Caco-2 (cell line): ENCODE data around the gene NRIP2. TPM values are rescaled to one million over a fixed set of nuclear protein-coding genes. Genes with fewer than 3 reads are reported as not detected.

Source experiments
- BruUV-seq: library from RNA; stranded (reverse); fragments of 400-500 nt; replicated peaks from 2 replicates; lab custom pipeline; 2021; lab: Mats Ljungman, UMichigan
- CTCF ChIA-PET: fragments of 300-600 bp; sonication (Branson Sonifier 250); formaldehyde crosslinking; loops from one replicate; lab custom pipeline; 2022; ENCODE audit warnings: antibody characterized with exemption; lab: Charles Lee
- POLR2A ChIA-PET: fragments of 300-600 bp; sonication (Branson Sonifier 250); formaldehyde crosslinking; loops from one replicate; lab custom pipeline; 2022; ENCODE audit warnings: antibody characterized with exemption; lab: Charles Lee
- DNase-seq, 2 experiments: peaks; one replicate each; pipeline versions ENCODE4 v3.0.0 to v3.0.0-alpha.2; 2020 to 2022
- H3K27me3 ChIP-seq: replicated peaks from 2 replicates; pipeline ENCODE4 v1.6.0; 2011; ENCODE audit warnings: low read length; ENCODE audit not compliant: control insufficient read depth, insufficient read depth
- H3K36me3 ChIP-seq: 2 replicates; pipeline ENCODE4 v1.5.1; 2011; ENCODE audit warnings: low read length; ENCODE audit not compliant: control insufficient read depth, insufficient read depth
- H3K4me1 ChIP-seq: fragments of 250-450 bp; sonication (Bioruptor Pico); 2 replicates; pipeline ENCODE4 v1.5.1; 2020; ENCODE audit warnings: mild to moderate bottlenecking
- H3K4me3 ChIP-seq: 2 replicates; pipeline ENCODE4 v1.5.1; 2011; ENCODE audit warnings: low read depth, mild to moderate bottlenecking, control low read depth, low read length
- H3K9me3 ChIP-seq: fragments of 250-450 bp; sonication (Bioruptor Pico); 2 replicates; pipeline ENCODE4 v1.5.1; 2020; ENCODE audit warnings: mild to moderate bottlenecking, moderate library complexity
- H3K27ac Mint-ChIP-seq: one replicate; pipeline ENCODE4 v1.8.0; 2022; ENCODE audit warnings: mixed read lengths; ENCODE audit not compliant: unreplicated experiment
- H3K27me3 Mint-ChIP-seq: one replicate; pipeline ENCODE4 v1.8.0; 2022; ENCODE audit warnings: mixed read lengths; ENCODE audit not compliant: insufficient read depth, unreplicated experiment
- H3K36me3 Mint-ChIP-seq: one replicate; pipeline ENCODE4 v1.8.0; 2022; ENCODE audit warnings: mild to moderate bottlenecking, mixed read lengths; ENCODE audit not compliant: insufficient read depth, unreplicated experiment
- H3K4me1 Mint-ChIP-seq: one replicate; pipeline ENCODE4 v1.8.0; 2022; ENCODE audit warnings: low read depth, mixed read lengths; ENCODE audit not compliant: unreplicated experiment
- H3K4me3 Mint-ChIP-seq: one replicate; pipeline ENCODE4 v1.8.0; 2022; ENCODE audit warnings: mild to moderate bottlenecking, moderate library complexity, mixed read lengths; ENCODE audit not compliant: unreplicated experiment
- H3K9me3 Mint-ChIP-seq: one replicate; pipeline ENCODE4 v1.8.0; 2022; ENCODE audit warnings: mixed read lengths; ENCODE audit not compliant: unreplicated experiment
- intact Hi-C: fragments of 100-400 bp; cut with micrococcal nuclease; formaldehyde crosslinking; loops from one replicate; pipeline ENCODE4 v1.10.0; 2022; ENCODE audit not compliant: unreplicated experiment
- total RNA-seq: library from RNA; stranded (reverse); gene quantifications from 2 replicates; pipeline ENCODE4 v1.2.3, GENCODE V29; 2022
- TF ChIP-seq, protein P1 (sequence below), 2 experiments: fragments of 200-600 bp in 1 of 2; IDR thresholded peaks; 1 replicate in 1 of 2; 2 replicates in 1 of 2; pipeline versions ENCODE4 v1.5.1 to v1.8.0; 2011 to 2022; ENCODE audit warnings: antibody characterized with exemption in 1 of 2, control low read depth in 1 of 2, inconsistent platforms in 1 of 2, low read depth in 1 of 2, low read length in 1 of 2, mild to moderate bottlenecking in 1 of 2, moderate library complexity in 1 of 2; ENCODE audit not compliant: insufficient read depth in 1 of 2, severe bottlenecking in 1 of 2, unreplicated experiment in 1 of 2

The NRIP2 gene
- total RNA-seq, 1 experiment from 2014 or later: not detected

DNA sequence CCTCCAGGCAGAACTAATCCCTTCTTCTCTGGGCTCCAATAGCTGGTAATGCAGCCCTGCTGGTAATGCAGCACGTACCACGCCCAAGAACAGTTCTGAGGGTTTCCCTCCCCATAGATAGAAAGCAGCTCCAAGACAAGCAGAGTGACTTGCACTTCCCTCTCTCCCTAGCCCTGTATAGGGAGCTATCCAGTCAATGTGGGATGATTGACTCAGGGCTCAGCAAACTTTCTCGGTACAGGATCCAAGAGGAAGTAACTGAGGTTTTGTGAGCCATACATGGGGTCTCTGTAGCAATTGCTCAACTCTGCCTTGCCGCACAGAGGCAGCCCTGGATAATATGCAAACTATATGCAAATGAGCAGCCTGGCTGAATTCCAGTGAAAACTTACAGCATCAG, 55.6 kb downstream of the NRIP2 start:
- intact Hi-C loops: no loop called here
- peaks cover 38% of the 10 kb centered on the region for H3K27me3 Mint-ChIP-seq
- H3K9me3 ChIP-seq: no peaks in the 10 kb centered on the region
- POLR2A ChIA-PET: no interaction called here
- H3K36me3 Mint-ChIP-seq: no peaks in the 10 kb centered on the region
- TF ChIP-seq, protein P1, sequence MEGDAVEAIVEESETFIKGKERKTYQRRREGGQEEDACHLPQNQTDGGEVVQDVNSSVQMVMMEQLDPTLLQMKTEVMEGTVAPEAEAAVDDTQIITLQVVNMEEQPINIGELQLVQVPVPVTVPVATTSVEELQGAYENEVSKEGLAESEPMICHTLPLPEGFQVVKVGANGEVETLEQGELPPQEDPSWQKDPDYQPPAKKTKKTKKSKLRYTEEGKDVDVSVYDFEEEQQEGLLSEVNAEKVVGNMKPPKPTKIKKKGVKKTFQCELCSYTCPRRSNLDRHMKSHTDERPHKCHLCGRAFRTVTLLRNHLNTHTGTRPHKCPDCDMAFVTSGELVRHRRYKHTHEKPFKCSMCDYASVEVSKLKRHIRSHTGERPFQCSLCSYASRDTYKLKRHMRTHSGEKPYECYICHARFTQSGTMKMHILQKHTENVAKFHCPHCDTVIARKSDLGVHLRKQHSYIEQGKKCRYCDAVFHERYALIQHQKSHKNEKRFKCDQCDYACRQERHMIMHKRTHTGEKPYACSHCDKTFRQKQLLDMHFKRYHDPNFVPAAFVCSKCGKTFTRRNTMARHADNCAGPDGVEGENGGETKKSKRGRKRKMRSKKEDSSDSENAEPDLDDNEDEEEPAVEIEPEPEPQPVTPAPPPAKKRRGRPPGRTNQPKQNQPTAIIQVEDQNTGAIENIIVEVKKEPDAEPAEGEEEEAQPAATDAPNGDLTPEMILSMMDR (IDR thresholded peaks at IDR 0.05; ENCODE audit: insufficient read depth in 1 of 2, low read depth in 1 of 2, low read length in 1 of 2, severe bottlenecking in 1 of 2, unreplicated experiment in 1 of 2): no peak
- peaks cover 8% of the 10 kb centered on the region for H3K4me1 ChIP-seq
- H3K9me3 Mint-ChIP-seq: no peaks in the 10 kb centered on the region
- H3K27ac Mint-ChIP-seq: no peak overlapping the region
- CTCF ChIA-PET: interaction anchor here (0.7 kb wide), 1 partner anchor 39 kb away, joined by 4 read pairs; no protein-coding TSS in a partner anchor
- BruUV-seq: no TSS peak
- no peak overlapping the region for H3K4me3 ChIP-seq
- no peaks in the 10 kb centered on the region for H3K36me3 ChIP-seq
- H3K4me1 Mint-ChIP-seq: peaks cover 7% of the 10 kb centered on the region
- no peak overlapping the region for H3K4me3 Mint-ChIP-seq
- H3K27me3 ChIP-seq: 0 out of 2 replicates have a peak, but pooled peaks cover 2% of the 10 kb centered on the region
- DNase-seq: no peak

DNA sequence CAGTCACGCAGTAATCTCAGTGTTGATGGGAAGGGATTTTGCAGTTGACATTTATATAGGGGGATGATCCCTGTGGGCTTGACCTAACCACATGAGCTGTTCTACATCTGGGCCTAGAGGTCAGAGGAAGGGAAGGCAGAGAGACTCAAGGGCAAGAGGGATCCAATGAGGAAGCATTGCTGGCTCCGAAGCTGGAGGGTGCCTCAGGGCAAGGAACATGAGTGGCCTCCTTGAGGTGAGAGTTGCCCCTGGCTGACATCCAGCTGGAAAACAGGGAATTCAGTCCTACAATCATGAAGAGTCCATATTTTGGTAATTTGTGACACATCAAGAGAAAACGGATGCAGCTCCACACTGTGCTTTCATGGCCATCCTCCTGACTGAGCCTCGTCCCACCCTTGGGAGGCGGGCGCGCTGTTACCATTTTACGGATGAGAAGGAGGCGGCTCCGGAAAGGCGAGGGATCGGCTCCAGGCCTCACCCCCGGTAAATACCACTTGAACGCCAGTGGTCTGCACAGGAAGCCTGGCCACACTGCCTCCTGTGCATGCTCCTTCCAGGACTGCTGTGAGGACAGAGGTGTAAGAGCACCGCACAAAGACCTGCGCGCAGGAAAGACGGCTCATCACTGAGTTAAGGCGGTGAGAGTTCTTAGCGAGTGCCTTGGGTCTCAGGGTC, 58.6 kb downstream of the NRIP2 start:
- H3K4me1 Mint-ChIP-seq: no peaks in the 10 kb centered on the region
- CTCF ChIA-PET: interaction anchor here (0.6 kb wide), 1 partner anchor 10 kb away, joined by 11 read pairs; no protein-coding TSS in a partner anchor
- H3K4me1 ChIP-seq: no peaks in the 10 kb centered on the region

DNA sequence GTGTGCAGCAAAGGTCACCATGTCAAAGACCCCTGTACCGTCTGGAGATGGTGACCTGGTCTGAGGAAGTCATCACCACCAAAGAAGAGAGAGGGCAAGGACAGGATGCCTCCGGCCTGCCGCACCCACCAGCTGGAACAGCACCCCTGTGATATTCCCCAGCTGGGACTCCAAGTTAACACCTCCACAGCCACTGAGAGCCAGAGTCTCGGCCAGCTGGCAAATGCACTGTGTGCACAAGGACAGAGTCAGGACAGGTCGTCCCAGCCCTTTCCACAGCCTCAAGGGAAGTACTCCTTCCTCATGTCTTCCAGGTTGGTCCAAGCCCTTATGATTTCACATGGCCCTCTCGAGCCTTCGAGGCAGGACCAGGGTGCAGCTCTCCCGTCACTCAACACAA, 59.4 kb downstream of the NRIP2 start:
- Histone ChIP-seq H3K4me3 (no peak overlapping the region), H3K27me3 (no peaks in the 10 kb centered on the region; the same call in 1 of the 2 replicates), H3K36me3 (no peaks in the 10 kb centered on the region), H3K4me1 (no peaks in the 10 kb centered on the region), H3K9me3 (no peaks in the 10 kb centered on the region)
- Mint-ChIP-seq H3K27ac (no peak overlapping the region), H3K27me3 (peaks cover 30% of the 10 kb centered on the region), H3K9me3 (peaks cover 5% of the 10 kb centered on the region), H3K4me3 (no peak overlapping the region), H3K36me3 (no peaks in the 10 kb centered on the region), H3K4me1 (no peaks in the 10 kb centered on the region)
- DNase-seq: no peak
- TF ChIP-seq, protein P1 (IDR thresholded peaks at IDR 0.05; ENCODE audit: insufficient read depth in 1 of 2, low read depth in 1 of 2, low read length in 1 of 2, severe bottlenecking in 1 of 2, unreplicated experiment in 1 of 2): no peak
- CTCF ChIA-PET: interaction anchor here (0.6 kb wide), 1 partner anchor 11 kb away, joined by 11 read pairs; no protein-coding TSS in a partner anchor
- no TSS peak for BruUV-seq
- intact Hi-C loops: no loop called here
- POLR2A ChIA-PET: no interaction called here

More for the DNA sequence above, 58.6 kb downstream of the NRIP2 start:
- intact Hi-C loops: no loop called here
- H3K36me3 Mint-ChIP-seq: no peaks in the 10 kb centered on the region
- no peak for DNase-seq
- POLR2A ChIA-PET: no interaction called here
- BruUV-seq: no TSS peak
- TF ChIP-seq, protein P1 (IDR thresholded peaks at IDR 0.05; ENCODE audit: insufficient read depth in 1 of 2, low read depth in 1 of 2, low read length in 1 of 2, severe bottlenecking in 1 of 2, unreplicated experiment in 1 of 2): no peak
- Histone ChIP-seq H3K27me3 (no peaks in the 10 kb centered on the region; the same call in 1 of the 2 replicates), H3K4me3 (no peak overlapping the region), H3K36me3 (no peaks in the 10 kb centered on the region), H3K9me3 (no peaks in the 10 kb centered on the region)
- H3K4me3 Mint-ChIP-seq: no peak overlapping the region
- peaks cover 29% of the 10 kb centered on the region for H3K27me3 Mint-ChIP-seq
- no peak overlapping the region for H3K27ac Mint-ChIP-seq
- H3K9me3 Mint-ChIP-seq: no peaks in the 10 kb centered on the region

Other genes with a start within 250 kb of the NRIP2 start
- gene FKBP4, start 40.1 kb downstream of the NRIP2 start, total RNA-seq: 118 and 136 TPM in 2 replicates
- gene ITFG2, start 22.4 kb downstream of the NRIP2 start, total RNA-seq: 52.6 and 58.5 TPM in 2 replicates
- gene TEX52, start 22.0 kb upstream of the NRIP2 start, total RNA-seq: 0.34 TPM in 1 of 2 replicates, not detected in the other
- 217 and 222 TPM in 2 replicates for gene FOXM1, start 42.1 kb upstream of the NRIP2 start, total RNA-seq
- 99.1 and 99.8 TPM in 2 replicates for gene RHNO1, start 42.2 kb upstream of the NRIP2 start, total RNA-seq
- gene TULP3, start 55.9 kb upstream of the NRIP2 start, total RNA-seq: 31.0 and 31.7 TPM in 2 replicates
- gene TEAD4, start 124.4 kb upstream of the NRIP2 start, total RNA-seq: 96.2 and 97.8 TPM in 2 replicates
- gene TSPAN9, start 242.3 kb upstream of the NRIP2 start, total RNA-seq: 45.5 and 49.1 TPM in 2 replicates